Retinal pigment epithelial cell (primary cell): ENCODE data around the gene SAG.

Source experiments
- DNase-seq: peaks from one replicate; pipeline ENCODE4 v3.0.0-alpha.2; 2010; ENCODE audit warnings: low read depth
- H3K4me3 ChIP-seq: 2 replicates; pipeline ENCODE4 v1.5.1; 2011; ENCODE audit warnings: mild to moderate bottlenecking, low read length, control low read depth, moderate library complexity
- CTCF ChIP-seq: conservative IDR thresholded peaks from 2 replicates; pipeline ENCODE4 v1.5.1; 2011; ENCODE audit warnings: low read depth, low read length, control low read depth, inconsistent platforms

SAG gene

GRCh38 chr2:233307565-233307964, at the start of gene SAG:
Gene SAG (plus strand): TSS chr2:233307816. CDS start chr2:233309190, 1,374 bp downstream.
- no peak within 1 kb of the TSS for H3K4me3 ChIP-seq
- DNase-seq: peak; percentile 7
- TF ChIP-seq CTCF: no peak

GRCh38 chr2:233258211-233258610, 49.4 kb upstream of the SAG start:
- DNase-seq: no peak
- TF ChIP-seq CTCF: no peak
- no peak overlapping the region for H3K4me3 ChIP-seq

- H3K4me3 ChIP-seq: no peak overlapping the region
- TF ChIP-seq CTCF: no peak
- DNase-seq: no peak
These were observed 47.9 kb upstream of the SAG start for GRCh38 chr2:233259730-233260129.

- TF ChIP-seq CTCF: no peak
- H3K4me3 ChIP-seq: no peak overlapping the region
These were observed 47.0 kb upstream of the SAG start for GRCh38 chr2:233260661-233261060.

GRCh38 chr2:233261819-233262555, 45.6 kb upstream of the SAG start:
- H3K4me3 ChIP-seq: no peak overlapping the region
- DNase-seq: no peak
- TF ChIP-seq CTCF: no peak

More at GRCh38 chr2:233260661-233261060, 47.0 kb upstream of the SAG start:
- no peak for DNase-seq

- no peak overlapping the region for H3K4me3 ChIP-seq
- TF ChIP-seq CTCF: no peak
- no peak for DNase-seq
These were observed 45.1 kb upstream of the SAG start for GRCh38 chr2:233262562-233262961.

- H3K4me3 ChIP-seq: no peak overlapping the region
- no peak for TF ChIP-seq CTCF
- DNase-seq: no peak
These were observed 44.5 kb upstream of the SAG start for GRCh38 chr2:233263045-233263570.
